Ishikawa (cell line): Measurements from ENCODE around the gene CSRP1.

Experiments used
- CEBPB ChIP-seq: IDR thresholded peaks from 2 replicates; pipeline ENCODE4 v1.6.1; 2012
- CREB1 ChIP-seq: IDR thresholded peaks from 2 replicates; pipeline ENCODE4 v1.6.1; 2012; ENCODE audit warnings: low read depth
- EGR1 ChIP-seq: IDR thresholded peaks from 2 replicates; pipeline ENCODE4 v1.6.1; 2012
- EP300 ChIP-seq: IDR thresholded peaks from 2 replicates; pipeline ENCODE4 v1.6.1; 2012; ENCODE audit warnings: borderline replicate concordance
- FOXM1 ChIP-seq: IDR thresholded peaks from 2 replicates; pipeline ENCODE4 v1.6.1; 2012; ENCODE audit warnings: low read depth, borderline replicate concordance
- NFIC ChIP-seq: IDR thresholded peaks from 2 replicates; pipeline ENCODE4 v1.6.1; 2012
- RAD21 ChIP-seq: IDR thresholded peaks from 2 replicates; pipeline ENCODE4 v1.6.1; 2012; ENCODE audit warnings: low read depth
- REST ChIP-seq: IDR thresholded peaks from 2 replicates; pipeline ENCODE4 v1.6.1; 2012; ENCODE audit warnings: low read depth, mild to moderate bottlenecking
- TAF1 ChIP-seq: IDR thresholded peaks from 2 replicates; pipeline ENCODE4 v1.6.1; 2012; ENCODE audit warnings: low read depth, mild to moderate bottlenecking
- TCF12 ChIP-seq: IDR thresholded peaks from 2 replicates; pipeline ENCODE4 v1.6.1; 2012; ENCODE audit warnings: low read depth
- TEAD4 ChIP-seq: IDR thresholded peaks from 2 replicates; pipeline ENCODE4 v1.6.1; 2012
- USF1 ChIP-seq: IDR thresholded peaks from 2 replicates; pipeline ENCODE4 v1.6.1; 2012
- YY1 ChIP-seq: IDR thresholded peaks from 2 replicates; pipeline ENCODE4 v1.6.1; 2012; ENCODE audit warnings: low read depth
- ZBTB7A ChIP-seq: IDR thresholded peaks from 2 replicates; pipeline ENCODE4 v1.6.1; 2012; ENCODE audit warnings: low read depth
- TF ChIP-seq, protein P1 (sequence below): IDR thresholded peaks from 2 replicates; pipeline ENCODE4 v1.6.1; 2012

CSRP1 gene

GRCh38 chr1:201482755-201483154 lies 24.2 kb downstream of the CSRP1 start:
- TF ChIP-seq REST, result no peak
- no peak for TF ChIP-seq USF1
- no peak for TF ChIP-seq EGR1
- no peak for TF ChIP-seq RAD21
- TF ChIP-seq, protein P1, sequence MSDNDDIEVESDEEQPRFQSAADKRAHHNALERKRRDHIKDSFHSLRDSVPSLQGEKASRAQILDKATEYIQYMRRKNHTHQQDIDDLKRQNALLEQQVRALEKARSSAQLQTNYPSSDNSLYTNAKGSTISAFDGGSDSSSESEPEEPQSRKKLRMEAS, result no peak
- no peak for TF ChIP-seq ZBTB7A

DNA sequence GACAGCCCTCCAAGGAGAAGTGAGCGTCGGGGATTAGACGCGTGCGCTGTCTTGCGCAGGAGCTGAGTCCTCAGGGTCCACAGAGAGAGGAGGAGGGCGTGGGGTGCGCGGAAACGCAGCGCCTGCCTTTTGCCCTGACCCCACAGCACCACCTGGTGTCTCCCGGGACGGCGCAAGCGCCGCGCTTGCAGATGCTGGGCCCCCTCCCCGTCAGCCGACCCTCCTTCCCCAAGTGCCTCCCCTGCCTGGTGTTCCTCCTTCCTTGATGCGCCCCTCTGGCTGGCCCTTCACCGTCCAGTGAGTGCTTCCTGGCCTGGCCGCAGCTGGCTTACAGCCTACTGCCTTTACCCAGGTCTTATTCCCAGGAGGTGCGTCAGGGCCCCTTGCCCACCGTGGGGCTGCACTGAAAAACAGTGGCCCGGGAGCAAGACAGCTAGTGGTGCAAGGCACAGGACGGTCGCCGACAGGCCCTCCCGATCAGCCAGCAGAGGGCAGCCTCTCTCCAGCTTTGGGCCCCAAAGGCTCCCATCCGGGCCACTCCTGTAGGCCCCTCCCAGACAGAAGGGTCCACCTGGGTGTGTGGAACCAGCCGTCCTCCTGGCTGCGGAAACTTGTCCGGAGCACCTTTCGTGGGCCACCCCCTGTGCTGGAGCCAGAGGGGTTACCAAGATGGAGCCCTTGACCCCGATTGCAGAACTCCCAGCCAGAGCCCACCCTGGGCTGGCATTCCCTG lies 25.0 kb downstream of the CSRP1 start:
- peak; percentile 96 for TF ChIP-seq RAD21
- TF ChIP-seq YY1, result no peak
- 0 out of 2 replicates have a peak, but pooled peaks have one; percentile 16 for TF ChIP-seq TCF12
- peak; percentile 40; the same call in 1 of the 2 replicates for TF ChIP-seq ZBTB7A

DNA sequence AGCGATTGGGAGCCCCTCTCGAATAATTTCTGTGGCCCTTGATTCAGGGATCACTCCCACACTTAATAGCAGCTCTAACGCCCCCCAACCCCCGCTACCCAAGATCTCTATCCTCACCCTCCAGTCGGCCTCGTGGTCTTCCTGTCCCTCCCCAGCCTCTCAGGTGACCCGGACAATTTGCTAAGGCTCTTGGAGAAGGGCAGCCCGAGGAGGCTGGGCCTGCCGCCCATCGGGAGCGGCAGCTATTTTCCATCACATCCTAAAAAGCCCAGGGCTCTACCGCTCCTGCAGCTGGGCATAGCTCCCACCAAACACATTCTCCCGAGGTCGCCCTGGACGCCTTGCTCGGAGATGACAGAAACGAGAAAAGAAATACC lies 25.9 kb downstream of the CSRP1 start:
- TF ChIP-seq YY1 (no peak), RAD21 (no peak), TCF12 (no peak), TAF1 (no peak), NFIC (no peak), CEBPB (no peak), EP300 (no peak), REST (no peak), CREB1 (no peak), ZBTB7A (no peak; the same call in 1 of the 2 replicates), TEAD4 (no peak), USF1 (no peak), EGR1 (no peak), FOXM1 (no peak)
- TF ChIP-seq, protein P1, result no peak

GRCh38 chr1:201480231-201481003 lies 26.5 kb downstream of the CSRP1 start:
- peak; percentile 32 for TF ChIP-seq TAF1
- no peak for TF ChIP-seq TCF12
- TF ChIP-seq CREB1, result no peak
- 0 out of 2 replicates have a peak, but pooled peaks have one; percentile 2 for TF ChIP-seq EGR1
- TF ChIP-seq YY1, result peak; percentile 80
- TF ChIP-seq EP300, result no peak
- no peak for TF ChIP-seq CEBPB
- TF ChIP-seq RAD21, result peak; percentile 21

GRCh38 chr1:201479201-201479730 lies 27.7 kb downstream of the CSRP1 start:
- TF ChIP-seq USF1, result no peak
- no peak for TF ChIP-seq TAF1
- TF ChIP-seq EP300, result no peak
- no peak for TF ChIP-seq FOXM1
- TF ChIP-seq TEAD4, result no peak
- TF ChIP-seq ZBTB7A, result no peak
- TF ChIP-seq, protein P1, result no peak
- TF ChIP-seq CEBPB, result no peak
- TF ChIP-seq YY1, result no peak
- TF ChIP-seq RAD21, result no peak
- no peak for TF ChIP-seq NFIC
- TF ChIP-seq TCF12, result no peak
- no peak for TF ChIP-seq CREB1
